ENCODE results near the gene PAPLN.

PAPLN gene

GRCh38 chr14:73259837-73260236 is 22.5 kb downstream of the PAPLN start:
- DNase-seq (ENCODE audit: low read depth, low spot score): no peak

- DNase-seq (ENCODE audit: low read depth, low spot score): no peak
Measured at GRCh38 chr14:73260574-73260973, 23.3 kb downstream of the PAPLN start.

- DNase-seq (ENCODE audit: low read depth, low spot score): no peak
Measured at GRCh38 chr14:73261075-73261474, 23.8 kb downstream of the PAPLN start.

GRCh38 chr14:73261520-73262426 is 24.5 kb downstream of the PAPLN start:
- no peak for DNase-seq (ENCODE audit: low read depth, low spot score)

GRCh38 chr14:73262427-73263183 is 25.3 kb downstream of the PAPLN start:
- no peak for DNase-seq (ENCODE audit: low read depth, low spot score)

- DNase-seq (ENCODE audit: low read depth, low spot score): no peak
Measured at GRCh38 chr14:73263606-73264005, 26.3 kb downstream of the PAPLN start.

- no peak for DNase-seq (ENCODE audit: low read depth, low spot score)
Measured at GRCh38 chr14:73264080-73264884, 27.0 kb downstream of the PAPLN start.

- no peak for DNase-seq (ENCODE audit: low read depth, low spot score)
Measured at GRCh38 chr14:73264885-73265720, 27.8 kb downstream of the PAPLN start.

GRCh38 chr14:73265721-73266046 is 28.4 kb downstream of the PAPLN start:
- DNase-seq (ENCODE audit: low read depth, low spot score): no peak

GRCh38 chr14:73266317-73266716 is 29.0 kb downstream of the PAPLN start:
- DNase-seq (ENCODE audit: low read depth, low spot score): no peak

- DNase-seq (ENCODE audit: low read depth, low spot score): no peak
Measured at GRCh38 chr14:73267474-73267873, 30.2 kb downstream of the PAPLN start.

- peak; percentile 64 for DNase-seq (ENCODE audit: low read depth, low spot score)
Measured at GRCh38 chr14:73269729-73270531, 32.6 kb downstream of the PAPLN start.

- DNase-seq (ENCODE audit: low read depth, low spot score): no peak
Measured at GRCh38 chr14:73272393-73272792, 35.1 kb downstream of the PAPLN start.

- DNase-seq (ENCODE audit: low read depth, low spot score): no peak
Measured at GRCh38 chr14:73273799-73274198, 36.5 kb downstream of the PAPLN start.

- no peak for DNase-seq (ENCODE audit: low read depth, low spot score)
Measured at GRCh38 chr14:73276836-73277235, 39.5 kb downstream of the PAPLN start.

GRCh38 chr14:73277376-73277775 is 40.1 kb downstream of the PAPLN start:
- DNase-seq (ENCODE audit: low read depth, low spot score): no peak

- DNase-seq (ENCODE audit: low read depth, low spot score): no peak
Measured at GRCh38 chr14:73280903-73281302, 43.6 kb downstream of the PAPLN start.

- DNase-seq (ENCODE audit: low read depth, low spot score): peak; percentile 64
Measured at GRCh38 chr14:73283608-73284379, 46.5 kb downstream of the PAPLN start.

GRCh38 chr14:73285979-73286378 is 48.7 kb downstream of the PAPLN start:
- DNase-seq (ENCODE audit: low read depth, low spot score): no peak

- no peak for DNase-seq (ENCODE audit: low read depth, low spot score)
Measured at GRCh38 chr14:73286598-73286997, 49.3 kb downstream of the PAPLN start.

All from astrocyte of the hippocampus (primary cell).